ENCODE measurements around the gene FLT1.

FLT1 gene

DNA sequence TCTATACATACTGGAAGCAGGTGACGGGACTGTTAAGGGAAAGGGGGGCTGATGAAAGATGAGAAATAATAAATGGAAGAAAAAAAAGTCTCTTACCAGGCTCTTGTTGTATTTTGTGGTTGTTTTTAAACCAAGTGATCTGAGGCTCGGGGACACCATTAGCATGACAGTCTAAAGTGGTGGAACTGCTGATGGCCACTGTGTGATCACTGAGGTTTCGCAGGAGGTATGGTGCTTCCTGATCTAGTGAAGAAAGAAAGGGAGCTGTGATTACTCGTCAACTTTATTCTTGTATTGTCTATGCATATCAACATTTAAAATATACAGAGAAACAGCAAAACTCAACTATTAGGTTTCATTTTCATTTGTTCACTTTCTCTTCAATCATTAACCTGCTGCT, 110.1 kb downstream of the FLT1 start:
- H3K4me3 ChIP-seq (ENCODE audit: low read depth, low read length), result no peak overlapping the region
- TF ChIP-seq, protein P1, sequence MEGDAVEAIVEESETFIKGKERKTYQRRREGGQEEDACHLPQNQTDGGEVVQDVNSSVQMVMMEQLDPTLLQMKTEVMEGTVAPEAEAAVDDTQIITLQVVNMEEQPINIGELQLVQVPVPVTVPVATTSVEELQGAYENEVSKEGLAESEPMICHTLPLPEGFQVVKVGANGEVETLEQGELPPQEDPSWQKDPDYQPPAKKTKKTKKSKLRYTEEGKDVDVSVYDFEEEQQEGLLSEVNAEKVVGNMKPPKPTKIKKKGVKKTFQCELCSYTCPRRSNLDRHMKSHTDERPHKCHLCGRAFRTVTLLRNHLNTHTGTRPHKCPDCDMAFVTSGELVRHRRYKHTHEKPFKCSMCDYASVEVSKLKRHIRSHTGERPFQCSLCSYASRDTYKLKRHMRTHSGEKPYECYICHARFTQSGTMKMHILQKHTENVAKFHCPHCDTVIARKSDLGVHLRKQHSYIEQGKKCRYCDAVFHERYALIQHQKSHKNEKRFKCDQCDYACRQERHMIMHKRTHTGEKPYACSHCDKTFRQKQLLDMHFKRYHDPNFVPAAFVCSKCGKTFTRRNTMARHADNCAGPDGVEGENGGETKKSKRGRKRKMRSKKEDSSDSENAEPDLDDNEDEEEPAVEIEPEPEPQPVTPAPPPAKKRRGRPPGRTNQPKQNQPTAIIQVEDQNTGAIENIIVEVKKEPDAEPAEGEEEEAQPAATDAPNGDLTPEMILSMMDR (IDR thresholded peaks at IDR 0.05; ENCODE audit: control insufficient read depth, extremely low read depth, insufficient read depth), result no peak
- no peak for DNase-seq (ENCODE audit: low read depth)

DNA sequence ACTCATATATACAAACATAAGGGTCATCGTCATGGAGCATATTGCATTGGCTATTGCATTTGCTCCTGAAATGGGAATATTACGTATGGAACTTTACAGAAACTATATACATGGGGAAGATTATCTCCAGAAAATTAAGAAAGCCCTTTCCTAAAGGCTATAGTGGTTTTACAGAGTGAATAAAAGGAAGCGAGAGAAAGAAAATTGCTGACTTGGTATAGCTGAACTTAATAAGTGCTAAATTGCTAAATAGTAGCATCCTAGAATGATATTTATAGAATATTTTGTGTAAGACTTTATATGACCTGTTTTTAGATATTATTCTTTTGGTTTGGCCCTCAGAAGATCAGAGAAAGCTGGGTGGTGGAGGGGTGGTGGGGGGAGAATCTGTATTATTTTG, 114.6 kb downstream of the FLT1 start:
- TF ChIP-seq, protein P1 (IDR thresholded peaks at IDR 0.05; ENCODE audit: control insufficient read depth, extremely low read depth, insufficient read depth), result no peak
- no peak overlapping the region for H3K4me3 ChIP-seq (ENCODE audit: low read depth, low read length)
- no peak for DNase-seq (ENCODE audit: low read depth)

DNA sequence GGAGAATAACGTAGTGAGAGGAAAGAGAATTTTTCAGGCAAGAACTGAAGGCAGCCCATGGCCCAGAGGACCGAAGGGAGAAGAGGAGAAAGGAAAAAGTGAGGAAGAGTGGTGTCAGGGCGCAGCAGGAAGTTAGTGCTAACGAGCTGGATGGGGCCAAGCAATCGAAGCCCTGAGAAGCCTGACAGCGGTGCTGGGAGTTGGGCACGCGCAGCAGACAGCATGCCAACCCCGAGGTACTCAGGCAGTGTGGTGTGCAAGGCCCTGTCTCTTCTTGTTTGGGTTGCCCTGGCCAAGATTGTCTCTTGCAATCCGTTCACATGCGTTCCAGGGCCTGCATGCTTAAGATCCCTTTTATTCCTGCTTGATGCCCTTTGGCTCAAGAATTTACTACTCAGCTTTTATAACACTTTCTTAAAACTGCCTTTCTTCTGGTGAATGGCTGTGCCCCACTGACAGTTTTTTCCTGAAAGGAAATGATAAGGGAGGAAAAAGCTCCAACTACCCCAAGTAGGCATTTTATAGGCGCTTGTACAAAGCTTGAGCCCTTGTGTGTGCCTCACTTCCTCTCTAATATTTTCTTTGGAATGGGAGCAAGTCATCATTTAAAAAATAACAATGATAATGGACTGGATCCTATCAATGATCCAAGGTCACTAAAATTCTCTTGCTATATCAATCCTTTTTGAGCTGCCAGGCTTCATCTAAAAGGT, 115.4 kb downstream of the FLT1 start:
- DNase-seq (ENCODE audit: low read depth), result no peak
- H3K4me3 ChIP-seq (ENCODE audit: low read depth, low read length), result no peak overlapping the region
- TF ChIP-seq, protein P1 (IDR thresholded peaks at IDR 0.05; ENCODE audit: control insufficient read depth, extremely low read depth, insufficient read depth), result no peak

DNA sequence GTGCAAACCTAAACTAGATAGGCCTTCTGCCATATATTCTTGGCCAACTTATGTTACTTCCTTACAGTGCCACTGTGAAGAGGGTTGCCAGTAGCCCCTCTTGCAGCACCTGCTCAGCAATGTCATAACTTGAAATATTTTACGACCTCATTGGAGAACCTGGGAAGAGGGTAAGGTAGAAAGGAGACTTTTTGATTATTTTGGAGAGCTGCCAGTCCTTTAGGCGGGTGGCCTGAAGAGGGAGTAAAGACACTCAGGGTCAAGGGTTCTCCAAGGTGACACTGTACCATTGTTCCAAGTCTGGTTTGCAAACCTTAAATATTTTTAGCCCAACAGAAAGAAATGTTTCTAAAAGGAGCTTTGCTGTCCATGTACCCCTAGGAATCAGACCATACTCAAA, 118.3 kb downstream of the FLT1 start:
- TF ChIP-seq, protein P1 (IDR thresholded peaks at IDR 0.05; ENCODE audit: control insufficient read depth, extremely low read depth, insufficient read depth), result no peak
- no peak for DNase-seq (ENCODE audit: low read depth)
- H3K4me3 ChIP-seq (ENCODE audit: low read depth, low read length), result no peak overlapping the region

DNA sequence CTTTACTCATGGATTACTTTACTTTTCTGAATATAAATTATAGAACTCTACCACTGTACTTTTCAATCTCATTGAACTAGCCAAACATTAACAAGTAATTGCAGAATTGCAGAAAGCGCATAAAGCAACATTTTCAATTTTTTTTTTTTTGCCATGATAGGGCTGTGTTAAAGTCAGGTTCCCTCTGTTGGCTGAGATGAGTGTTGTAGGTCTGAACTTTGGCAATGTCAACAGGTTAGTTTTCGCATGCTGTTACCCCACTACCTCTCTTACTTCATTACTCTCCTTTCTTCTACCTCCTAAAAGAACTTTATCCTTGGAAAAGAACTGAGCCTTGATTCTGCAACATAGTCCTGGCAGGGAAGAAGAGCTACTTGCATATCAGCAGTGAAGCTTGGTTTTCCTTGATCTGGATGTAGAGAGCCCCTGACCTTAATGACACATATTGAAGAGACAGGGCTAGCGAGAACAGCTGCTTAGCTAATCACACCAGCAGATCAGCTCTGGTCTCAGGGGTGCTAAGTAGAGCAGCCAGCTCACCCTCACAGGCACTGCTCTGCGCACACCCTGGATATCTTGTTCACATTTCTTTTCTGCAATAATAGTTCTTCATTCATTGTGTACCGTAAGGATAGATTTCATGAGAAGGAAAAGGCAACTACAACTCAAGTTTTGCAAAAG, 119.5 kb downstream of the FLT1 start:
- TF ChIP-seq, protein P1 (IDR thresholded peaks at IDR 0.05; ENCODE audit: control insufficient read depth, extremely low read depth, insufficient read depth), result no peak
- no peak for DNase-seq (ENCODE audit: low read depth)
- H3K4me3 ChIP-seq (ENCODE audit: low read depth, low read length), result no peak overlapping the region

DNA sequence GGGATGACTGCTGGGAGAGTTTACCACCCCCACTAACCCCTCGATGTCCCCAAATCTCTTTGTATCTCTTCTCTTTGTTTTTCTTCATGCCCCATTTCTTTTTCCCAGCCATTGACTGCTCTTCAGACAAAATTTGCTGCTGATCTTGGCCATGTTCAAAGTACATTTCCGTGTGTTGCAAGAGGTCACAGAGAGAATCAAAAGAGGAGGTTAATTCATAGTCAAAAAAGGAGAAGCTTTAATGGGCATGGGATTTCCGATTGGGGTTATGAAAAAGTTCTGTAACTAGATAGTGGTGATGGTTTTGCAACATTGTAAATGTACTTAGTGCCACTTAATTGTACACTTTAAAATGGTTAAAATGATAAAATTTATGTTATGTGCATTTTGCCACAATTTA, 121.1 kb downstream of the FLT1 start:
- H3K4me3 ChIP-seq (ENCODE audit: low read depth, low read length), result no peak overlapping the region
- TF ChIP-seq, protein P1 (IDR thresholded peaks at IDR 0.05; ENCODE audit: control insufficient read depth, extremely low read depth, insufficient read depth), result no peak
- no peak for DNase-seq (ENCODE audit: low read depth)
